ENCODE measurements around the gene ARSB.

The ARSB gene

GRCh38 chr5:78985116-78985724 lies at the start of gene ARSB:
Gene ARSB, minus strand, starts transcription at chr5:78985310. Its CDS starts 62 bp downstream, at chr5:78985248.
- H3K4me1 Mint-ChIP-seq: peaks cover 23% of the 10 kb centered on the region
- peak within 1 kb of the TSS; percentile 80 for H3K4me3 Mint-ChIP-seq
- H3K27ac Mint-ChIP-seq: peak within 1 kb of the TSS; percentile 98
- H3K36me3 Mint-ChIP-seq: peaks cover 5% of the 10 kb centered on the region
- no peaks in the 10 kb centered on the region for H3K9me3 Mint-ChIP-seq
- peak; percentile 52 to 85 for DNase-seq (ENCODE audit: low spot score in 2 of 2)
- ATAC-seq: peak; percentile 65

GRCh38 chr5:79032782-79033181 lies 47.7 kb upstream of the ARSB start:
- H3K4me3 Mint-ChIP-seq: no peak overlapping the region
- H3K9me3 Mint-ChIP-seq: no peaks in the 10 kb centered on the region
- DNase-seq (ENCODE audit: low spot score in 2 of 2) (no peak), ATAC-seq (no peak)
- no peaks in the 10 kb centered on the region for H3K36me3 Mint-ChIP-seq
- H3K4me1 Mint-ChIP-seq: no peaks in the 10 kb centered on the region
- H3K27ac Mint-ChIP-seq: no peak overlapping the region

GRCh38 chr5:79032031-79032695 lies 47.1 kb upstream of the ARSB start:
- no peaks in the 10 kb centered on the region for H3K36me3 Mint-ChIP-seq
- DNase-seq (ENCODE audit: low spot score in 2 of 2) (no peak), ATAC-seq (no peak)
- H3K4me3 Mint-ChIP-seq: no peak overlapping the region
- no peak overlapping the region for H3K27ac Mint-ChIP-seq
- H3K9me3 Mint-ChIP-seq: no peaks in the 10 kb centered on the region
- no peaks in the 10 kb centered on the region for H3K4me1 Mint-ChIP-seq

GRCh38 chr5:79031485-79031867 lies 46.4 kb upstream of the ARSB start:
- DNase-seq (ENCODE audit: low spot score in 2 of 2): no peak
- H3K9me3 Mint-ChIP-seq: no peaks in the 10 kb centered on the region
- no peaks in the 10 kb centered on the region for H3K36me3 Mint-ChIP-seq
- no peaks in the 10 kb centered on the region for H3K4me1 Mint-ChIP-seq
- H3K4me3 Mint-ChIP-seq: no peak overlapping the region
- ATAC-seq: no peak
- no peak overlapping the region for H3K27ac Mint-ChIP-seq

- H3K9me3 Mint-ChIP-seq: no peaks in the 10 kb centered on the region
- no peak overlapping the region for H3K4me3 Mint-ChIP-seq
- H3K27ac Mint-ChIP-seq: no peak overlapping the region
- no peaks in the 10 kb centered on the region for H3K36me3 Mint-ChIP-seq
- no peaks in the 10 kb centered on the region for H3K4me1 Mint-ChIP-seq
- DNase-seq (ENCODE audit: low spot score in 2 of 2) (no peak), ATAC-seq (no peak)
These were observed 45.8 kb upstream of the ARSB start for GRCh38 chr5:79030663-79031484.

- H3K4me3 Mint-ChIP-seq: peak overlapping the region; percentile 14
- peak; percentile 36 for ATAC-seq
- peak; percentile 46 to 59 for DNase-seq (ENCODE audit: low spot score in 2 of 2)
These were observed 40.0 kb upstream of the ARSB start for GRCh38 chr5:79025054-79025472.

GRCh38 chr5:79023947-79024346 lies 38.8 kb upstream of the ARSB start:
- no peak for DNase-seq (ENCODE audit: low spot score in 2 of 2)
- Mint-ChIP-seq H3K9me3 (no peaks in the 10 kb centered on the region), H3K36me3 (no peaks in the 10 kb centered on the region), H3K27ac (no peak overlapping the region), H3K4me1 (peaks cover 5% of the 10 kb centered on the region), H3K4me3 (no peak overlapping the region)
- ATAC-seq: no peak

More at GRCh38 chr5:79025054-79025472, 40.0 kb upstream of the ARSB start:
- peaks cover 5% of the 10 kb centered on the region for H3K4me1 Mint-ChIP-seq
- no peak overlapping the region for H3K27ac Mint-ChIP-seq
- H3K36me3 Mint-ChIP-seq: no peaks in the 10 kb centered on the region
- no peaks in the 10 kb centered on the region for H3K9me3 Mint-ChIP-seq

- Mint-ChIP-seq H3K4me3 (no peak overlapping the region), H3K36me3 (no peaks in the 10 kb centered on the region), H3K9me3 (no peaks in the 10 kb centered on the region), H3K27ac (no peak overlapping the region), H3K4me1 (peaks cover 5% of the 10 kb centered on the region)
- no peak for ATAC-seq
- no peak for DNase-seq (ENCODE audit: low spot score in 2 of 2)
These were observed 38.2 kb upstream of the ARSB start for GRCh38 chr5:79023348-79023747.

- Mint-ChIP-seq H3K9me3 (no peaks in the 10 kb centered on the region), H3K4me1 (peaks cover 5% of the 10 kb centered on the region)
These were observed 37.7 kb upstream of the ARSB start for GRCh38 chr5:79022771-79023170.

GRCh38 chr5:79021753-79022152 lies 36.6 kb upstream of the ARSB start:
- Mint-ChIP-seq H3K9me3 (no peaks in the 10 kb centered on the region), H3K27ac (no peak overlapping the region), H3K36me3 (no peaks in the 10 kb centered on the region), H3K4me3 (no peak overlapping the region), H3K4me1 (peaks cover 5% of the 10 kb centered on the region)
- DNase-seq (ENCODE audit: low spot score in 2 of 2) (no peak), ATAC-seq (no peak)

More at GRCh38 chr5:79022771-79023170, 37.7 kb upstream of the ARSB start:
- Mint-ChIP-seq H3K36me3 (no peaks in the 10 kb centered on the region), H3K27ac (no peak overlapping the region), H3K4me3 (no peak overlapping the region)
- no peak for DNase-seq (ENCODE audit: low spot score in 2 of 2)
- ATAC-seq: no peak

GRCh38 chr5:79020861-79021561 lies 35.9 kb upstream of the ARSB start:
- peaks cover 5% of the 10 kb centered on the region for H3K4me1 Mint-ChIP-seq
- DNase-seq (ENCODE audit: low spot score in 2 of 2) (no peak), ATAC-seq (peak; percentile 57)
- H3K9me3 Mint-ChIP-seq: no peaks in the 10 kb centered on the region
- no peak overlapping the region for H3K27ac Mint-ChIP-seq
- H3K4me3 Mint-ChIP-seq: no peak overlapping the region
- H3K36me3 Mint-ChIP-seq: no peaks in the 10 kb centered on the region

- peaks cover 8% of the 10 kb centered on the region for H3K9me3 Mint-ChIP-seq
- no peaks in the 10 kb centered on the region for H3K36me3 Mint-ChIP-seq
- H3K4me3 Mint-ChIP-seq: no peak overlapping the region
- no peaks in the 10 kb centered on the region for H3K4me1 Mint-ChIP-seq
- no peak for DNase-seq (ENCODE audit: low spot score in 2 of 2)
- H3K27ac Mint-ChIP-seq: no peak overlapping the region
- ATAC-seq: no peak
These were observed 29.5 kb upstream of the ARSB start for GRCh38 chr5:79014631-79015030.

GRCh38 chr5:79011869-79012268 lies 26.8 kb upstream of the ARSB start:
- H3K36me3 Mint-ChIP-seq: no peaks in the 10 kb centered on the region

GRCh38 chr5:79011219-79011836 lies 26.2 kb upstream of the ARSB start:
- DNase-seq (ENCODE audit: low spot score in 2 of 2) (no peak), ATAC-seq (no peak)
- no peak overlapping the region for H3K4me3 Mint-ChIP-seq
- H3K27ac Mint-ChIP-seq: no peak overlapping the region
- H3K36me3 Mint-ChIP-seq: no peaks in the 10 kb centered on the region
- H3K4me1 Mint-ChIP-seq: no peaks in the 10 kb centered on the region
- peaks cover 8% of the 10 kb centered on the region for H3K9me3 Mint-ChIP-seq

More at GRCh38 chr5:79011869-79012268, 26.8 kb upstream of the ARSB start:
- H3K4me3 Mint-ChIP-seq: no peak overlapping the region
- H3K4me1 Mint-ChIP-seq: no peaks in the 10 kb centered on the region
- peaks cover 8% of the 10 kb centered on the region for H3K9me3 Mint-ChIP-seq
- ATAC-seq (no peak), DNase-seq (ENCODE audit: low spot score in 2 of 2) (no peak)
- H3K27ac Mint-ChIP-seq: no peak overlapping the region

- Mint-ChIP-seq H3K36me3 (no peaks in the 10 kb centered on the region), H3K4me1 (no peaks in the 10 kb centered on the region), H3K9me3 (peaks cover 6% of the 10 kb centered on the region), H3K4me3 (no peak overlapping the region), H3K27ac (peak overlapping the region; percentile 26)
- no peak for ATAC-seq
- DNase-seq (ENCODE audit: low spot score in 2 of 2): no peak
These were observed 23.3 kb upstream of the ARSB start for GRCh38 chr5:79008362-79008761.
